A549 (cell line): ENCODE results near the gene NLRP8. TPM values are rescaled to one million over a fixed set of nuclear protein-coding genes. Genes with fewer than 3 reads are reported as not detected.
A peak's percentile ranks its signal among the peaks of the same experiment; 100 is the strongest.

ENCODE experiments used
- ATAC-seq, 2 experiments: fragments of 200-7000 bp in 1 of 2; fragments of >200 bp in 1 of 2; cut with Nextera tagmentation in 1 of 2; cut with Tn5 transposase in 1 of 2; 3 replicates each; pipeline versions ENCODE4 v1.8.0 to v1.9.1; 2018 to 2020; ENCODE audit warnings: mild to moderate bottlenecking in 1 of 2, moderate library complexity in 1 of 2
- CTCF ChIA-PET: fragments of 300-600 bp; sonication (Branson Sonifier 250); formaldehyde crosslinking; extraction: SDS; loops from one replicate; lab custom pipeline; 2021; ENCODE audit warnings: antibody characterized with exemption, inconsistent platforms; lab: Yijun Ruan, JAX
- POLR2A ChIA-PET: fragments of 350-600 bp; formaldehyde crosslinking; extraction: SDS; loops from one replicate; lab custom pipeline; 2021; ENCODE audit warnings: antibody characterized with exemption, inconsistent platforms; lab: Yijun Ruan, JAX
- DNase-seq, 2 experiments: peaks; one replicate each; pipeline versions ENCODE4 v3.0.0 to v3.0.0-alpha.2; 2011 to 2016; ENCODE audit warnings: low read depth in 1 of 2, low spot score in 1 of 2
- FAIRE-seq: peaks from 2 replicates; lab custom pipeline; 2011; peaks lifted over from hg19 to GRCh38; lab: Jason Lieb, UNC
- H3K27ac ChIP-seq, 2 experiments: fragments of >200 bp; sonication (Bioruptor Twin); formaldehyde crosslinking; 3 replicates each; pipeline ENCODE4 v1.5.1; 2016 to 2017
- H3K4me1 ChIP-seq: fragments of >200 bp; sonication (Bioruptor Twin); formaldehyde crosslinking; 3 replicates; pipeline ENCODE4 v1.6.1; 2016
- H3K4me2 ChIP-seq: fragments of >200 bp; sonication (Bioruptor Twin); formaldehyde crosslinking; 3 replicates; pipeline ENCODE4 v1.6.1; 2016
- H3K4me3 ChIP-seq: fragments of >200 bp; sonication (Bioruptor Twin); formaldehyde crosslinking; 3 replicates; pipeline ENCODE4 v1.5.1; 2016
- H3K9me3 ChIP-seq: fragments of >200 bp; sonication (Bioruptor Twin); formaldehyde crosslinking; 3 replicates; pipeline ENCODE4 v1.6.1; 2016
- BHLHE40 ChIP-seq: IDR thresholded peaks from 2 replicates; pipeline ENCODE4 v1.6.1; 2012; ENCODE audit warnings: low read depth, low read length, inconsistent platforms
- CBX8 ChIP-seq: fragments of 200-600 bp; sonication (generic); IDR thresholded peaks from 2 replicates; pipeline ENCODE4 v1.6.1; 2016
- CEBPB ChIP-seq, 2 experiments: fragments of >200 bp in 1 of 2; sonication (Bioruptor Twin) in 1 of 2; formaldehyde crosslinking in 1 of 2; IDR thresholded peaks; 2 replicates each; pipeline ENCODE4 v1.6.1; 2012 to 2016
- CHD4 ChIP-seq: fragments of 200-600 bp; sonication (generic); IDR thresholded peaks from 2 replicates; pipeline ENCODE4 v1.6.1; 2016; ENCODE audit warnings: antibody characterized with exemption, mild to moderate bottlenecking, borderline replicate concordance
- CTCF ChIP-seq: fragments of >200 bp; sonication (Bioruptor Twin); formaldehyde crosslinking; IDR thresholded peaks from 3 replicates; pipeline ENCODE4 v1.5.1; 2016
- EHMT2 ChIP-seq: fragments of 200-600 bp; sonication (generic); IDR thresholded peaks from 2 replicates; pipeline ENCODE4 v1.6.1; 2016; ENCODE audit warnings: antibody characterized with exemption, low read depth, mild to moderate bottlenecking, moderate library complexity
- EP300 ChIP-seq, 2 experiments: fragments of >200 bp; sonication (Bioruptor Twin); formaldehyde crosslinking; IDR thresholded peaks; 2 replicates in 1 of 2; 3 replicates in 1 of 2; pipeline ENCODE4 v1.6.1; 2016 to 2017
- ESRRA ChIP-seq: fragments of 150-350 bp; IDR thresholded peaks from 2 replicates; pipeline ENCODE4 v1.6.1; 2014; ENCODE audit warnings: mild to moderate bottlenecking, low read length, borderline replicate concordance
- FOSB ChIP-seq: fragments of 250-450 bp; sonication (Bioruptor Pico); IDR thresholded peaks from 2 replicates; pipeline ENCODE4 v1.5.0; 2020; ENCODE audit warnings: mild to moderate bottlenecking, moderate library complexity
- FOSL2 ChIP-seq, 2 experiments: fragments of 450-650 bp in 1 of 2; fragments of >200 bp in 1 of 2; sonication (Bioruptor Twin) in 1 of 2; formaldehyde crosslinking; IDR thresholded peaks; 2 replicates each; pipeline versions ENCODE4 v1.5.0 to v1.6.1; 2016 to 2020; ENCODE audit warnings: mild to moderate bottlenecking in 1 of 2, moderate library complexity in 1 of 2
- FOXS1 ChIP-seq: fragments of 250-450 bp; sonication (Bioruptor Pico); IDR thresholded peaks from 2 replicates; pipeline ENCODE4 v1.5.0; 2020; ENCODE audit warnings: mild to moderate bottlenecking, moderate library complexity
- GATA3 ChIP-seq: IDR thresholded peaks from 2 replicates; pipeline ENCODE4 v1.6.1; 2012; ENCODE audit warnings: borderline replicate concordance
- JUN ChIP-seq, 2 experiments: fragments of >200 bp; sonication (Bioruptor Twin); formaldehyde crosslinking; IDR thresholded peaks; 2 replicates in 1 of 2; 3 replicates in 1 of 2; pipeline ENCODE4 v1.6.1; 2016 to 2017
- JUNB ChIP-seq: fragments of >200 bp; sonication (Bioruptor Twin); formaldehyde crosslinking; IDR thresholded peaks from 2 replicates; pipeline ENCODE4 v1.6.1; 2016
- POLR2AphosphoS2 ChIP-seq: conservative IDR thresholded peaks from 2 replicates; pipeline ENCODE4 v1.6.1; 2012; ENCODE audit warnings: low read length, improper control_type of control experiment, inconsistent platforms
- RCOR1 ChIP-seq: fragments of 150-350 bp; IDR thresholded peaks from 2 replicates; pipeline ENCODE4 v1.6.1; 2014; ENCODE audit warnings: antibody characterized with exemption, low read length, low read depth
- RNF2 ChIP-seq: fragments of 200-600 bp; sonication (generic); IDR thresholded peaks from 2 replicates; pipeline ENCODE4 v1.6.1; 2016; ENCODE audit warnings: low read depth, mild to moderate bottlenecking, antibody characterized with exemption, moderate library complexity, borderline replicate concordance
- SMC3 ChIP-seq: fragments of >200 bp; sonication (Bioruptor Twin); formaldehyde crosslinking; IDR thresholded peaks from 3 replicates; pipeline ENCODE4 v1.6.1; 2018; ENCODE audit warnings: inconsistent platforms
- WGBS: methylation state at CpG from one replicate; pipeline ENCODE4 v1.1.6; 2017; ENCODE audit errors: missing lambda C conversion rate; 5-methylcytosine and 5-hydroxymethylcytosine counted together
- polyA plus RNA-seq, 4 experiments: library from polyadenylated mRNA; depleted of rRNA in 3 of 4; stranded (reverse); fragments of >200 nt; fragmentation: RNase III in 1 of 4; extraction: RNeasy Plus Mini Kit Qiagen cat#74134 plus additional on column Dnase treatment in 1 of 4; gene quantifications; 2 replicates in 3 of 4; 3 replicates in 1 of 4; pipeline ENCODE4 v1.2.3, GENCODE V29; 2011 to 2017
- TF ChIP-seq, protein P1 (sequence below): IDR thresholded peaks from 2 replicates; pipeline ENCODE4 v1.6.1; 2012
- TF ChIP-seq, protein P2 (sequence below): fragments of 450-650 bp; IDR thresholded peaks from 2 replicates; pipeline ENCODE4 v1.6.1; 2014; ENCODE audit warnings: antibody characterized with exemption

Gene NLRP8
- polyA plus RNA-seq, 2 of the 4 experiments (the other 2 are of a cell fraction) = not detected

- CTCF ChIA-PET = no interaction called here
- POLR2A ChIA-PET = no interaction called here
Observed at GRCh38 chr19:55973982-55974381, 26.4 kb downstream of the NLRP8 start.

DNA sequence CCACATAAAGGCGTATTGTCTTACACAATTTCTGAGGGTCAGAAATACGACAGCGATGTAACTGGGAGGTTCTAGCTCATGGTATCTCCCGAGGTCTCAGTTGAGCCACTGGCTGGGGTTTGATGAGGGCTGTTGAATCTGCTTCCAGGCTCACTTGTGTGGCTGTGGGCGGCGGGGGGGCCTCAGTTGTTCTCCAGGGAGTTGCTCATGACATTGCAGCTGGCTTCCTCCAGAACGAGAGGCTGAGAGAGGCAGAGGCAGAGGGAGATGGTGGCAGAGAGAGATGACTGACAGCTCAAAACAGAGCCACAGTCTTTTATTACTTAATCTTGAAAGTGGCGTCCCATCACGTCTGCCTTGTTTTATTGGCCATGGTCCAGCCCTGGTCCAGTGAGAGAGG is 32.8 kb downstream of the NLRP8 start:
- no peak for TF ChIP-seq RNF2
- no peak for TF ChIP-seq JUNB
- no peak for TF ChIP-seq EP300 (IDR thresholded peaks at IDR 0.05)
- no peak for TF ChIP-seq FOSB (CRISPR knock-in tag)
- TF ChIP-seq FOSL2 (IDR thresholded peaks at IDR 0.05) = no peak
- TF ChIP-seq FOSL2 (CRISPR knock-in tag; IDR thresholded peaks at IDR 0.05) = no peak
- TF ChIP-seq FOXS1 (CRISPR knock-in tag) = no peak
- TF ChIP-seq CTCF = no peak
- TF ChIP-seq GATA3 = no peak
- TF ChIP-seq CHD4 = no peak
- Histone ChIP-seq H3K27ac (no peak overlapping the region), H3K4me3 (no peak overlapping the region), H3K4me2 (no peak overlapping the region), H3K9me3 (peaks cover 12% of the 10 kb centered on the region), H3K4me1 (no peaks in the 10 kb centered on the region)
- FAIRE-seq (no peak), ATAC-seq (no peak), DNase-seq (no peak)
- WGBS = 13% methylated on average over 9 of the region's 9 CpGs
- ChIA-PET CTCF (no interaction called here), POLR2A (no interaction called here)

More at GRCh38 chr19:55973982-55974381, 26.4 kb downstream of the NLRP8 start:
- ATAC-seq (no peak), FAIRE-seq (no peak), DNase-seq (no peak)
- Histone ChIP-seq H3K9me3 (peaks cover 15% of the 10 kb centered on the region; the same call in 2 of the 3 replicates), H3K4me1 (no peaks in the 10 kb centered on the region), H3K27ac (no peak overlapping the region), H3K4me3 (no peak overlapping the region), H3K4me2 (no peak overlapping the region)
- TF ChIP-seq POLR2AphosphoS2 = no peak
- no peak for TF ChIP-seq EHMT2
- no peak for TF ChIP-seq BHLHE40
- no peak for TF ChIP-seq CBX8
- TF ChIP-seq, protein P1, sequence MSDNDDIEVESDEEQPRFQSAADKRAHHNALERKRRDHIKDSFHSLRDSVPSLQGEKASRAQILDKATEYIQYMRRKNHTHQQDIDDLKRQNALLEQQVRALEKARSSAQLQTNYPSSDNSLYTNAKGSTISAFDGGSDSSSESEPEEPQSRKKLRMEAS = no peak
- no peak for TF ChIP-seq SMC3
- no peak for TF ChIP-seq JUN (IDR thresholded peaks at IDR 0.05)
- under 1% methylated on average over 3 of the region's 3 CpGs for WGBS

DNA sequence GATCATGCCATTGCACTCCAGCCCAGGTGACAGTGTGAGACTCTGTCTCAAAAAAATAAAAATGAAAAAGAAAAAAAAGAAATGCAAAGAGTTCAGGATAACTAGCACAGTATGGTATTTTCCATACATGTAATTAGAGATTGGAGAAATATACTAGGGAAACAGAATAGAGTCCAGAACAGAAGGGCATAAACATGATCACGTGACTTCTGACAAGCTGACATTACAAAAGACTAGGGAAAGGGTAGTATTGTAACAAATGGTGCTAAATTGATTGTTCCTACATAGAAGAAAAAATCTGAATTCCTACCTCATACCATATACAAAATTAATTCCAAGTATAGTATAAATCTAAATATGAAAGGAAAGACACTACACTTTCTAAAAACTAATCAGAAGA is 37.6 kb downstream of the NLRP8 start:
- peaks cover 10% of the 10 kb centered on the region for H3K9me3 ChIP-seq
- TF ChIP-seq SMC3 (no peak), RCOR1 (no peak), ESRRA (no peak), CEBPB (IDR thresholded peaks at IDR 0.05) (no peak)
- TF ChIP-seq, protein P2, sequence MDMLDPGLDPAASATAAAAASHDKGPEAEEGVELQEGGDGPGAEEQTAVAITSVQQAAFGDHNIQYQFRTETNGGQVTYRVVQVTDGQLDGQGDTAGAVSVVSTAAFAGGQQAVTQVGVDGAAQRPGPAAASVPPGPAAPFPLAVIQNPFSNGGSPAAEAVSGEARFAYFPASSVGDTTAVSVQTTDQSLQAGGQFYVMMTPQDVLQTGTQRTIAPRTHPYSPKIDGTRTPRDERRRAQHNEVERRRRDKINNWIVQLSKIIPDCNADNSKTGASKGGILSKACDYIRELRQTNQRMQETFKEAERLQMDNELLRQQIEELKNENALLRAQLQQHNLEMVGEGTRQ = 0 out of 2 replicates have a peak, but pooled peaks have one; percentile 21
- no peak overlapping the region for H3K4me3 ChIP-seq
- FAIRE-seq = no peak
- ChIA-PET CTCF (no interaction called here), POLR2A (no interaction called here)
- no peaks in the 10 kb centered on the region for H3K4me1 ChIP-seq
- H3K27ac ChIP-seq = no peak overlapping the region
- DNase-seq = no peak
- 4% methylated on average over 1 of the region's 1 CpG for WGBS
- no peak for ATAC-seq
- H3K4me2 ChIP-seq = no peak overlapping the region
